ENCODE measurements around the gene C1orf174. TPM values are rescaled to one million over a fixed set of nuclear protein-coding genes. Genes with fewer than 3 reads are reported as not detected.

C1orf174 gene
- total and polyA plus RNA-seq, 2 of the 13 experiments (the other 11 are each of a cell fraction or from before 2014, with no cell fraction given) = 21.6 to 31.4 TPM

- ATAC-seq = 0 out of 3 replicates have a peak, but pooled peaks have one; percentile 1
- in situ Hi-C loops (cut with HindIII; ENCODE audit: extremely low pct_ligation_motif_present, low pct_unique_long_range_greater_than_20kb) = loop anchor here (25.0 kb wide), 1 partner anchor 163 kb away; no protein-coding TSS in a partner anchor
- TF ChIP-seq NCOR1 (IDR thresholded peaks at IDR 0.05; ENCODE audit: borderline replicate concordance, low read length) (peak; percentile 2; the same call in 1 of the 2 replicates), NR2F2 (IDR thresholded peaks at IDR 0.05; ENCODE audit: borderline replicate concordance, low read depth) (no peak; the same call in 1 of the 2 replicates), RELA (CRISPR knock-in tag; IDR thresholded peaks at IDR 0.05) (no peak), NFKB2 (CRISPR knock-in tag; IDR thresholded peaks at IDR 0.05; ENCODE audit: borderline replicate concordance) (no peak; the same call in 1 of the 2 replicates), NCOA1 (CRISPR knock-in tag; IDR thresholded peaks at IDR 0.05) (peak; percentile 68; the same call in 1 of the 2 replicates), ZFAT (CRISPR knock-in tag; conservative IDR thresholded peaks at IDR 0.05) (no peak), SMAD9 (CRISPR knock-in tag; IDR thresholded peaks at IDR 0.05) (0 out of 2 replicates have a peak, but pooled peaks have one; percentile 55), ZNF468 (CRISPR knock-in tag; IDR thresholded peaks at IDR 0.05) (0 out of 2 replicates have a peak, but pooled peaks have one; percentile 27)
- TF ChIP-seq, protein P1, sequence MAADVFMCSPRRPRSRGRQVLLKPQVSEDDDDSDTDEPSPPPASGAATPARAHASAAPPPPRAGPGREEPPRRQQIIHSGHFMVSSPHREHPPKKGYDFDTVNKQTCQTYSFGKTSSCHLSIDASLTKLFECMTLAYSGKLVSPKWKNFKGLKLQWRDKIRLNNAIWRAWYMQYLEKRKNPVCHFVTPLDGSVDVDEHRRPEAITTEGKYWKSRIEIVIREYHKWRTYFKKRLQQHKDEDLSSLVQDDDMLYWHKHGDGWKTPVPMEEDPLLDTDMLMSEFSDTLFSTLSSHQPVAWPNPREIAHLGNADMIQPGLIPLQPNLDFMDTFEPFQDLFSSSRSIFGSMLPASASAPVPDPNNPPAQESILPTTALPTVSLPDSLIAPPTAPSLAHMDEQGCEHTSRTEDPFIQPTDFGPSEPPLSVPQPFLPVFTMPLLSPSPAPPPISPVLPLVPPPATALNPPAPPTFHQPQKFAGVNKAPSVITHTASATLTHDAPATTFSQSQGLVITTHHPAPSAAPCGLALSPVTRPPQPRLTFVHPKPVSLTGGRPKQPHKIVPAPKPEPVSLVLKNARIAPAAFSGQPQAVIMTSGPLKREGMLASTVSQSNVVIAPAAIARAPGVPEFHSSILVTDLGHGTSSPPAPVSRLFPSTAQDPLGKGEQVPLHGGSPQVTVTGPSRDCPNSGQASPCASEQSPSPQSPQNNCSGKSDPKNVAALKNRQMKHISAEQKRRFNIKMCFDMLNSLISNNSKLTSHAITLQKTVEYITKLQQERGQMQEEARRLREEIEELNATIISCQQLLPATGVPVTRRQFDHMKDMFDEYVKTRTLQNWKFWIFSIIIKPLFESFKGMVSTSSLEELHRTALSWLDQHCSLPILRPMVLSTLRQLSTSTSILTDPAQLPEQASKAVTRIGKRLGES (CRISPR knock-in tag; IDR thresholded peaks at IDR 0.05; ENCODE audit: borderline replicate concordance) = no peak
- TF ChIP-seq, protein P2, sequence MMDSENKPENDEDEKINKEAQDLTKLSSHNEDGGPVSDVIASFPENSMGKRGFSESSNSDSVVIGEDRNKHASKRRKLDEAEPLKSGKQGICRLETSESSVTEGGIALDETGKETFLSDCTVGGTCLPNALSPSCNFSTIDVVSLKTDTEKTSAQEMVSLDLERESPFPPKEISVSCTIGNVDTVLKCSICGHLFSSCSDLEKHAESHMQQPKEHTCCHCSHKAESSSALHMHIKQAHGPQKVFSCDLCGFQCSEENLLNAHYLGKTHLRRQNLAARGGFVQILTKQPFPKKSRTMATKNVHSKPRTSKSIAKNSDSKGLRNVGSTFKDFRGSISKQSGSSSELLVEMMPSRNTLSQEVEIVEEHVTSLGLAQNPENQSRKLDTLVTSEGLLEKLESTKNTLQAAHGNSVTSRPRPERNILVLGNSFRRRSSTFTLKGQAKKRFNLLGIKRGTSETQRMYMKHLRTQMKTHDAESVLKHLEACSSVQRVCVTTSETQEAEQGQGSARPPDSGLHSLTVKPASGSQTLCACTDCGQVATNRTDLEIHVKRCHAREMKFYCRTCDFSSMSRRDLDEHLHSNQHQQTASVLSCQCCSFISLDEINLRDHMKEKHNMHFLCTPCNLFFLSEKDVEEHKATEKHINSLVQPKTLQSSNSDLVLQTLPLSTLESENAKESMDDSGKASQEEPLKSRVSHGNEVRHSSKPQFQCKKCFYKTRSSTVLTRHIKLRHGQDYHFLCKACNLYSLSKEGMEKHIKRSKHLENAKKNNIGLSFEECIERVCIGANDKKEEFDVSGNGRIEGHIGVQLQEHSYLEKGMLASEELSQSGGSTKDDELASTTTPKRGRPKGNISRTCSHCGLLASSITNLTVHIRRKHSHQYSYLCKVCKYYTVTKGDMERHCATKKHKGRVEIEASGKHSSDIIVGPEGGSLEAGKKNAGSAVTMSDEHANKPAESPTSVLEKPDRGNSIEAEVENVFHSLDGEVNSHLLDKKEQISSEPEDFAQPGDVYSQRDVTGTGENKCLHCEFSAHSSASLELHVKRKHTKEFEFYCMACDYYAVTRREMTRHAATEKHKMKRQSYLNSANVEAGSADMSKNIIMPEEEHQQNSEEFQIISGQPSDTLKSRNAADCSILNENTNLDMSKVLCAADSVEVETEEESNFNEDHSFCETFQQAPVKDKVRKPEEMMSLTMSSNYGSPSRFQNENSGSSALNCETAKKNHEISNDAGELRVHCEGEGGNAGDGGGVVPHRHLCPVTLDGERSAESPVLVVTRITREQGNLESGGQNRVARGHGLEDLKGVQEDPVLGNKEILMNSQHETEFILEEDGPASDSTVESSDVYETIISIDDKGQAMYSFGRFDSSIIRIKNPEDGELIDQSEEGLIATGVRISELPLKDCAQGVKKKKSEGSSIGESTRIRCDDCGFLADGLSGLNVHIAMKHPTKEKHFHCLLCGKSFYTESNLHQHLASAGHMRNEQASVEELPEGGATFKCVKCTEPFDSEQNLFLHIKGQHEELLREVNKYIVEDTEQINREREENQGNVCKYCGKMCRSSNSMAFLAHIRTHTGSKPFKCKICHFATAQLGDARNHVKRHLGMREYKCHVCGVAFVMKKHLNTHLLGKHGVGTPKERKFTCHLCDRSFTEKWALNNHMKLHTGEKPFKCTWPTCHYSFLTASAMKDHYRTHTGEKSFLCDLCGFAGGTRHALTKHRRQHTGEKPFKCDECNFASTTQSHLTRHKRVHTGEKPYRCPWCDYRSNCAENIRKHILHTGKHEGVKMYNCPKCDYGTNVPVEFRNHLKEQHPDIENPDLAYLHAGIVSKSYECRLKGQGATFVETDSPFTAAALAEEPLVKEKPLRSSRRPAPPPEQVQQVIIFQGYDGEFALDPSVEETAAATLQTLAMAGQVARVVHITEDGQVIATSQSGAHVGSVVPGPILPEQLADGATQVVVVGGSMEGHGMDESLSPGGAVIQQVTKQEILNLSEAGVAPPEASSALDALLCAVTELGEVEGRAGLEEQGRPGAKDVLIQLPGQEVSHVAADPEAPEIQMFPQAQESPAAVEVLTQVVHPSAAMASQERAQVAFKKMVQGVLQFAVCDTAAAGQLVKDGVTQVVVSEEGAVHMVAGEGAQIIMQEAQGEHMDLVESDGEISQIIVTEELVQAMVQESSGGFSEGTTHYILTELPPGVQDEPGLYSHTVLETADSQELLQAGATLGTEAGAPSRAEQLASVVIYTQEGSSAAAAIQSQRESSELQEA (CRISPR knock-in tag; IDR thresholded peaks at IDR 0.05; ENCODE audit: not compliant biosample characterization) = peak; percentile 72
- TF ChIP-seq, protein P3, sequence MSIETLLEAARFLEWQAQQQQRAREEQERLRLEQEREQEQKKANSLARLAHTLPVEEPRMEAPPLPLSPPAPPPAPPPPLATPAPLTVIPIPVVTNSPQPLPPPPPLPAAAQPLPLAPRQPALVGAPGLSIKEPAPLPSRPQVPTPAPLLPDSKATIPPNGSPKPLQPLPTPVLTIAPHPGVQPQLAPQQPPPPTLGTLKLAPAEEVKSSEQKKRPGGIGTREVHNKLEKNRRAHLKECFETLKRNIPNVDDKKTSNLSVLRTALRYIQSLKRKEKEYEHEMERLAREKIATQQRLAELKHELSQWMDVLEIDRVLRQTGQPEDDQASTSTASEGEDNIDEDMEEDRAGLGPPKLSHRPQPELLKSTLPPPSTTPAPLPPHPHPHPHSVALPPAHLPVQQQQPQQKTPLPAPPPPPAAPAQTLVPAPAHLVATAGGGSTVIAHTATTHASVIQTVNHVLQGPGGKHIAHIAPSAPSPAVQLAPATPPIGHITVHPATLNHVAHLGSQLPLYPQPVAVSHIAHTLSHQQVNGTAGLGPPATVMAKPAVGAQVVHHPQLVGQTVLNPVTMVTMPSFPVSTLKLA (IDR thresholded peaks at IDR 0.05) = no peak
Observed at GRCh38 chr1:3899754-3900149, 320 bp downstream of the C1orf174 start.

More at GRCh38 chr1:3899754-3900149, 320 bp downstream of the C1orf174 start:
- CTCF ChIA-PET (ENCODE audit: low intra/inter-chr PET ratio, low total read pairs) = no interaction called here
- Histone ChIP-seq H3K27me3 (ENCODE audit: control insufficient read depth in 1 of 2, insufficient read depth in 2 of 2, low read length in 2 of 2) (no peaks in the 10 kb centered on the region; a peak in 1 of 5 replicates), H3K4me3 (replicated peaks in 1 of 3; ENCODE audit: insufficient read depth in 1 of 3, low read depth in 2 of 3, low read length in 3 of 3) (peak overlapping the region; percentile 85 to 97 (median 88)), H3K9me3 (ENCODE audit: low read length) (peaks cover 4% of the 10 kb centered on the region; the same call in 1 of the 2 replicates), H3K9ac (ENCODE audit: insufficient read depth, low read depth, low read length) (peak overlapping the region; percentile 95), H3K79me2 (ENCODE audit: insufficient read depth, low read length) (peaks cover 53% of the 10 kb centered on the region), H2AFZ (ENCODE audit: low read length) (no peak overlapping the region), H3K27ac (ENCODE audit: extremely low read length, insufficient read depth, low read length) (peak overlapping the region; percentile 99), H3K4me2 (ENCODE audit: low read depth, low read length) (peak overlapping the region; percentile 85), H3K36me3 (replicated peaks in 1 of 2; ENCODE audit: control insufficient read depth in 1 of 2, insufficient read depth in 2 of 2, low read length in 2 of 2) (peaks cover 4 to 16% of the 10 kb centered on the region in 2 experiments; a peak in 2 of 5 replicates), H4K20me1 (ENCODE audit: insufficient read depth, low read length) (no peaks in the 10 kb centered on the region), H3K4me1 (ENCODE audit: insufficient read depth, low read length) (peaks cover 53% of the 10 kb centered on the region)
- intact Hi-C loops (cut with micrococcal nuclease; ENCODE audit: unreplicated experiment) = loop anchor here (1.0 to 10.0 kb wide), 2 partner anchors 42 to 125 kb away; partner anchors contain the start of genes CEP104, DFFB and SMIM1
- WGBS (ENCODE audit: low lambda C conversion rate) = 0% methylated on average over 3 of the region's 26 CpGs
- FAIRE-seq (no peak), DNase-seq (ENCODE audit: low spot score) (no peak)
- POLR2A ChIA-PET = interaction anchor here (1.6 to 1.7 kb wide), 2 partner anchors 42 to 128 kb away, joined by 5 to 10 read pairs; partner anchors contain the start of genes CEP104 and DFFB
- BruUV-seq (replicated peaks) = TSS peak; percentile 62
